Astrocyte of the spinal cord (primary cell): ENCODE measurements around the gene SRMS.

ENCODE experiments used
- DNase-seq: peaks from one replicate; pipeline ENCODE4 v3.0.0; 2011; ENCODE audit warnings: low read depth, low spot score
- H3K4me3 ChIP-seq: 2 replicates; pipeline ENCODE4 v1.5.1; 2011; ENCODE audit warnings: low read depth, mild to moderate bottlenecking, low read length, moderate library complexity
- CTCF ChIP-seq: IDR thresholded peaks from 2 replicates; pipeline ENCODE4 v1.5.1; 2012; ENCODE audit warnings: low read depth, mild to moderate bottlenecking, low read length, inconsistent platforms
- in situ Hi-C: cut with HindIII; loops from 2 replicates; pipeline ENCODE4 v1.10.0; 2017; ENCODE audit warnings: low sequenced_read_pairs

Gene SRMS

GRCh38 chr20:63586797-63587196, 39.2 kb upstream of the SRMS start:
- in situ Hi-C loops, result no loop called here
- no peak overlapping the region for H3K4me3 ChIP-seq
- DNase-seq, result no peak
- TF ChIP-seq CTCF, result no peak

- in situ Hi-C loops, result no loop called here
- H3K4me3 ChIP-seq, result no peak overlapping the region
- TF ChIP-seq CTCF, result no peak
- DNase-seq, result no peak
Measured at GRCh38 chr20:63585616-63586565, 38.3 kb upstream of the SRMS start.

GRCh38 chr20:63582382-63583063, 35.0 kb upstream of the SRMS start:
- no peak for TF ChIP-seq CTCF
- in situ Hi-C loops, result no loop called here
- no peak for DNase-seq
- no peak overlapping the region for H3K4me3 ChIP-seq

- in situ Hi-C loops, result no loop called here
- TF ChIP-seq CTCF, result peak; percentile 63
- DNase-seq, result peak; percentile 39
- H3K4me3 ChIP-seq, result no peak overlapping the region
Measured at GRCh38 chr20:63580796-63581461, 33.4 kb upstream of the SRMS start.

- in situ Hi-C loops, result no loop called here
Measured at GRCh38 chr20:63579017-63579694, 31.6 kb upstream of the SRMS start.

More at GRCh38 chr20:63579017-63579694, 31.6 kb upstream of the SRMS start:
- no peak for DNase-seq
- no peak overlapping the region for H3K4me3 ChIP-seq
- no peak for TF ChIP-seq CTCF
